ENCODE data around the gene ITGB8.

GRCh38 chr7:20330928-20331909 is 519 bp downstream of the ITGB8 start:
- TF ChIP-seq CTCF (IDR thresholded peaks at IDR 0.05; ENCODE audit: low read depth, low read length, missing input control) (no peak), TAF1 (conservative IDR thresholded peaks at IDR 0.05) (no peak), YY1 (IDR thresholded peaks at IDR 0.05) (no peak), REST (IDR thresholded peaks at IDR 0.05) (no peak), RXRA (IDR thresholded peaks at IDR 0.05) (no peak), JUND (IDR thresholded peaks at IDR 0.05) (no peak), GABPA (IDR thresholded peaks at IDR 0.05 in 1 of 2, conservative IDR thresholded peaks at IDR 0.05 in 1 of 2) (no peak), RAD21 (IDR thresholded peaks at IDR 0.05) (no peak)
- TF ChIP-seq, protein P1, sequence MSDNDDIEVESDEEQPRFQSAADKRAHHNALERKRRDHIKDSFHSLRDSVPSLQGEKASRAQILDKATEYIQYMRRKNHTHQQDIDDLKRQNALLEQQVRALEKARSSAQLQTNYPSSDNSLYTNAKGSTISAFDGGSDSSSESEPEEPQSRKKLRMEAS (IDR thresholded peaks at IDR 0.05) = no peak
- TF ChIP-seq, protein P2, sequence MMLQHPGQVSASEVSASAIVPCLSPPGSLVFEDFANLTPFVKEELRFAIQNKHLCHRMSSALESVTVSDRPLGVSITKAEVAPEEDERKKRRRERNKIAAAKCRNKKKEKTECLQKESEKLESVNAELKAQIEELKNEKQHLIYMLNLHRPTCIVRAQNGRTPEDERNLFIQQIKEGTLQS (IDR thresholded peaks at IDR 0.05) = no peak
